ENCODE results near the gene C1orf167. TPM values are rescaled to one million over a fixed set of nuclear protein-coding genes. Genes with fewer than 3 reads are reported as not detected.

C1orf167 gene
- total and polyA plus RNA-seq, 10 of the 15 experiments (the other 5 are each of a cell fraction or from before 2014, with no cell fraction given): 0.17 to 0.31 TPM; not detected in 8

DNA sequence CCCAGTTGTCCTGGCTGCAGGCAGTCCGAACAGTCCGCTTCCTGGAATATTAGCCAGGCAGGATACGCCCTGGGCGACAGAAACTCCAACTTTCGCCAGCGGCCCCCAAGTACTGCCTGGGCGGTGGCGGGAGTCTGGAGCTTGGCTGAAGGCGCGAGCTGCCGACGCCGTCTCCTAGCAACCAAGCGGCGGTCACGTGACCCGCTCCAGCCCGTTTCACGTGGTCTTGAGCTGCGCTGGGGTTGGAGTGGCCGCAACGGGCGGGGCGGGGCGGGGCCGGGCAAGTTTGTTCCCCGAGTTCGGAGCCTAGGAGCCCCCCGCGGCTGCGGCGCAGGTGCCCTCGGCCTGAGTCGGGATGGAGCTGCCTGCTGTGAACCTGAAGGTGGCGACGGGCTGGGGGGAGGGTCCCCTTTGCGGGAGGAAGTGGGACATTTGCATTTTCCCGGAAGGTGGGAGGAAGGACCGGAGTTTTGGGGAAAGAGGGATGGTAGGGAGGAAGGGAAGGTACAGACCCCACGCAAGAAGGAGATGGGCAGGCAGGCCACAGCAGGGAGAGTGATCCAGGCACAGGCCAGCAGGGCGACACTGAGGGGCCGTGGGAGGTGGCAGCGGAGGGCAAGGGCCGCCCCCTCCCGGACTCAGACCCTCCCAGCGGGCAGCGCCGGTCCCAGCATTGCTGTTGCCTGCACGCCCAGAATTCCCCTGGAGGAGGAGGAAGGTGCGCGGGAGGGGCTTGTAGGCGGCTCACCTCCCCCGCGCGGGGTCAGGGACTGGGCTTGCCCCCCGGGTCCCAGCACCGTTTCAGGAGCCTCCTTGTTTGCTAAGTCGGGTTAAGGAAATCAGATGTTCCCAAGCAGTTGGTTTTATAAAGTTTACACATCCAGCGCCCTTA, 25.9 kb upstream of the C1orf167 start, which contains the start of gene AGTRAP:
Gene AGTRAP (plus strand): TSS at position 283 of the 892 bp plus-strand sequence. CDS start 73 bp downstream, at position 356.
- no peak for DNase-seq (ENCODE audit: low read depth, low spot score)
- intact Hi-C loops (cut with micrococcal nuclease; ENCODE audit: unreplicated experiment) (no loop called here), in situ Hi-C loops (cut with MboI) (no loop called here)
- H3K4me1 ChIP-seq (ENCODE audit: control insufficient read depth, insufficient read depth, low read length): peaks cover 10% of the 10 kb centered on the region
- peak; percentile 31 for FAIRE-seq
- H4K20me1 ChIP-seq (ENCODE audit: control insufficient read depth, insufficient read depth): no peaks in the 10 kb centered on the region
- POLR2A ChIA-PET: interaction anchor here (0.5 to 0.6 kb wide), 2 partner anchors 80 to 307 kb away, joined by 3 to 4 read pairs; no protein-coding TSS in a partner anchor
- H2AFZ ChIP-seq (ENCODE audit: control insufficient read depth, low read depth, low read length): peak within 1 kb of the TSS; percentile 93
- H3K36me3 ChIP-seq (ENCODE audit: control insufficient read depth in 2 of 2, insufficient read depth in 2 of 2, low read length in 1 of 2): no peaks in the 10 kb centered on the region
- 5% methylated on average over 49 of the region's 59 CpGs for WGBS (ENCODE audit: insufficient coverage, insufficient replicate concordance, low lambda C conversion rate, missing lambda C conversion rate)
- H3K27me3 ChIP-seq (replicated peaks in 1 of 2; ENCODE audit: control insufficient read depth in 2 of 2, insufficient read depth in 2 of 2, low read length in 1 of 2): no peaks in the 10 kb centered on the region
- SMC1A ChIA-PET (ENCODE audit: uncharacterized antibody, unreplicated experiment): interaction anchor here (0.6 to 1.4 kb wide), 7 partner anchors 14 to 455 kb away, joined by 3 to 8 read pairs (median 3); partner anchors contain the start of genes CLCN6, FBXO6 and MTHFR
- H3K4me2 ChIP-seq (ENCODE audit: control insufficient read depth, insufficient read depth): peak within 1 kb of the TSS; percentile 97
- no peaks in the 10 kb centered on the region for H3K9me3 ChIP-seq (replicated peaks; ENCODE audit: control insufficient read depth, insufficient read depth, low read length)
- ATAC-seq: peak; percentile 92
- H3K79me2 ChIP-seq (ENCODE audit: control insufficient read depth, insufficient read depth, low read length): no peaks in the 10 kb centered on the region
- TSS peak; percentile 81 for BruUV-seq (replicated peaks)
- H3K4me3 ChIP-seq: peak within 1 kb of the TSS; percentile 86
- CTCF ChIA-PET: interaction anchor here (0.6 to 3.3 kb wide), 12 partner anchors 17 to 1226 kb away, joined by 3 to 17 read pairs (median 4); partner anchors contain the start of gene FBXO6
- H3K9ac ChIP-seq (ENCODE audit: control insufficient read depth, insufficient read depth, low read length): peak within 1 kb of the TSS; percentile 70
- RAD21 ChIA-PET (ENCODE audit: unreplicated experiment): interaction anchor here (0.8 to 1.2 kb wide), 5 partner anchors 57 to 460 kb away, joined by 3 to 5 read pairs (median 4); no protein-coding TSS in a partner anchor
- peak within 1 kb of the TSS; percentile 35 for H3K27ac ChIP-seq (ENCODE audit: control insufficient read depth, insufficient read depth)
- TF ChIP-seq STAT3 (IDR thresholded peaks at IDR 0.05; ENCODE audit: low read depth, low read length): no peak
- TF ChIP-seq MXI1 (IDR thresholded peaks at IDR 0.05; ENCODE audit: low read depth, low read length): peak; percentile 92
- TF ChIP-seq KAT2A (conservative IDR thresholded peaks at IDR 0.05; ENCODE audit: control insufficient read depth, low read depth, low read length): no peak
- TF ChIP-seq ZNF24 (IDR thresholded peaks at IDR 0.05): no peak
- TF ChIP-seq RELB (IDR thresholded peaks at IDR 0.05; ENCODE audit: low read depth): no peak
- no peak for TF ChIP-seq WRNIP1 (IDR thresholded peaks at IDR 0.05; ENCODE audit: borderline replicate concordance, low read depth, low read length)
- TF ChIP-seq HCFC1 (IDR thresholded peaks at IDR 0.05; ENCODE audit: low read length): 0 out of 2 replicates have a peak, but pooled peaks have one; percentile 25
- TF ChIP-seq, protein P1, sequence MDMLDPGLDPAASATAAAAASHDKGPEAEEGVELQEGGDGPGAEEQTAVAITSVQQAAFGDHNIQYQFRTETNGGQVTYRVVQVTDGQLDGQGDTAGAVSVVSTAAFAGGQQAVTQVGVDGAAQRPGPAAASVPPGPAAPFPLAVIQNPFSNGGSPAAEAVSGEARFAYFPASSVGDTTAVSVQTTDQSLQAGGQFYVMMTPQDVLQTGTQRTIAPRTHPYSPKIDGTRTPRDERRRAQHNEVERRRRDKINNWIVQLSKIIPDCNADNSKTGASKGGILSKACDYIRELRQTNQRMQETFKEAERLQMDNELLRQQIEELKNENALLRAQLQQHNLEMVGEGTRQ (IDR thresholded peaks at IDR 0.05; ENCODE audit: borderline replicate concordance, low read depth, low read length): peak; percentile 94
- 0 out of 2 replicates have a peak, but pooled peaks have one; percentile 3 for TF ChIP-seq CREB1 (IDR thresholded peaks at IDR 0.05; ENCODE audit: low read depth)
- no peak; the same call in 1 of the 2 replicates for TF ChIP-seq PAX5 (IDR thresholded peaks at IDR 0.05; ENCODE audit: borderline replicate concordance, low read depth, low read length)
- peak; percentile 91 for TF ChIP-seq PRDM15 (CRISPR knock-in tag; IDR thresholded peaks at IDR 0.05)
- TF ChIP-seq ESRRA (IDR thresholded peaks at IDR 0.05; ENCODE audit: low read length): no peak
- no peak for TF ChIP-seq TCF3 (IDR thresholded peaks at IDR 0.05; ENCODE audit: borderline replicate concordance, insufficient read depth, low read depth, low read length)
- TF ChIP-seq HDAC6 (IDR thresholded peaks at IDR 0.05; ENCODE audit: unreplicated experiment): no peak
- no peak for TF ChIP-seq ETV6 (conservative IDR thresholded peaks at IDR 0.05 in 1 of 2, IDR thresholded peaks at IDR 0.05 in 1 of 2; ENCODE audit: borderline replicate concordance in 1 of 2, low read depth in 1 of 2)
- no peak; the same call in 1 of the 2 replicates for TF ChIP-seq POLR2AphosphoS5 (IDR thresholded peaks at IDR 0.05; ENCODE audit: low read length)
